ENCODE data around the gene ENTREP1.

GRCh38 chr9:69283003-69283402, 42.0 kb upstream of the ENTREP1 start:
- TF ChIP-seq CTCF (IDR thresholded peaks at IDR 0.05): no peak
- no peak for TF ChIP-seq POLR2AphosphoS5 (IDR thresholded peaks at IDR 0.05)

Data from upper lobe of left lung (tissue), 4 donors.